Measurements from ENCODE around the gene HSPA1B.

DNA sequence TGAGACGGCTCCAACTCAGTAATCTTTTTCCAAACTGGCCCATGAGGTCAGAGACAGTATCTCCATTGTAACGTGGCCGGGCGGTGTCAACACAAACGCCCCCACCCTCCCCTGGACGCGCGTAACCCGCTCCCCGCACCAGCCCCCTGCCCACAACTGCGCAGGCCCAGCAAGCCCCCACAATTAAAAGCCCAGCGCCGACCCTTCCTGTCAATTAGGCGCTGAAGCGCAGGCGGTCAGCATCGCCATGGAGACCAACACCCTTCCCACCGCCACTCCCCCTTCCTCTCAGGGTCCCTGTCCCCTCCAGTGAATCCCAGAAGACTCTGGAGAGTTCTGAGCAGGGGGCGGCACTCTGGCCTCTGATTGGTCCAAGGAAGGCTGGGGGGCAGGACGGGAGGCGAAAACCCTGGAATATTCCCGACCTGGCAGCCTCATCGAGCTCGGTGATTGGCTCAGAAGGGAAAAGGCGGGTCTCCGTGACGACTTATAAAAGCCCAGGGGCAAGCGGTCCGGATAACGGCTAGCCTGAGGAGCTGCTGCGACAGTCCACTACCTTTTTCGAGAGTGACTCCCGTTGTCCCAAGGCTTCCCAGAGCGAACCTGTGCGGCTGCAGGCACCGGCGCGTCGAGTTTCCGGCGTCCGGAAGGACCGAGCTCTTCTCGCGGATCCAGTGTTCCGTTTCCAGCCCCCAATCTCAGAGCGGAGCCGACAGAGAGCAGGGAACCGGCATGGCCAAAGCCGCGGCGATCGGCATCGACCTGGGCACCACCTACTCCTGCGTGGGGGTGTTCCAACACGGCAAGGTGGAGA, 12.3 kb upstream of the HSPA1B start, which contains the start of the genes HSPA1A and HSPA1L:
- TF ChIP-seq EZH2phosphoT487 (IDR thresholded peaks at IDR 0.05; ENCODE audit: borderline replicate concordance, low read depth, low read length): no peak
- TF ChIP-seq, protein P1, sequence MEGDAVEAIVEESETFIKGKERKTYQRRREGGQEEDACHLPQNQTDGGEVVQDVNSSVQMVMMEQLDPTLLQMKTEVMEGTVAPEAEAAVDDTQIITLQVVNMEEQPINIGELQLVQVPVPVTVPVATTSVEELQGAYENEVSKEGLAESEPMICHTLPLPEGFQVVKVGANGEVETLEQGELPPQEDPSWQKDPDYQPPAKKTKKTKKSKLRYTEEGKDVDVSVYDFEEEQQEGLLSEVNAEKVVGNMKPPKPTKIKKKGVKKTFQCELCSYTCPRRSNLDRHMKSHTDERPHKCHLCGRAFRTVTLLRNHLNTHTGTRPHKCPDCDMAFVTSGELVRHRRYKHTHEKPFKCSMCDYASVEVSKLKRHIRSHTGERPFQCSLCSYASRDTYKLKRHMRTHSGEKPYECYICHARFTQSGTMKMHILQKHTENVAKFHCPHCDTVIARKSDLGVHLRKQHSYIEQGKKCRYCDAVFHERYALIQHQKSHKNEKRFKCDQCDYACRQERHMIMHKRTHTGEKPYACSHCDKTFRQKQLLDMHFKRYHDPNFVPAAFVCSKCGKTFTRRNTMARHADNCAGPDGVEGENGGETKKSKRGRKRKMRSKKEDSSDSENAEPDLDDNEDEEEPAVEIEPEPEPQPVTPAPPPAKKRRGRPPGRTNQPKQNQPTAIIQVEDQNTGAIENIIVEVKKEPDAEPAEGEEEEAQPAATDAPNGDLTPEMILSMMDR (conservative IDR thresholded peaks at IDR 0.05; ENCODE audit: low read length): no peak

Data from OCI-LY7 (cell line).